ENCODE results near the gene CCDC9B. TPM values are rescaled to one million over a fixed set of nuclear protein-coding genes. Genes with fewer than 3 reads are reported as not detected.

The CCDC9B gene
- total RNA-seq, 4 donors from 2014 or later: 2.4 to 43.8 (median 6.6) TPM

DNA sequence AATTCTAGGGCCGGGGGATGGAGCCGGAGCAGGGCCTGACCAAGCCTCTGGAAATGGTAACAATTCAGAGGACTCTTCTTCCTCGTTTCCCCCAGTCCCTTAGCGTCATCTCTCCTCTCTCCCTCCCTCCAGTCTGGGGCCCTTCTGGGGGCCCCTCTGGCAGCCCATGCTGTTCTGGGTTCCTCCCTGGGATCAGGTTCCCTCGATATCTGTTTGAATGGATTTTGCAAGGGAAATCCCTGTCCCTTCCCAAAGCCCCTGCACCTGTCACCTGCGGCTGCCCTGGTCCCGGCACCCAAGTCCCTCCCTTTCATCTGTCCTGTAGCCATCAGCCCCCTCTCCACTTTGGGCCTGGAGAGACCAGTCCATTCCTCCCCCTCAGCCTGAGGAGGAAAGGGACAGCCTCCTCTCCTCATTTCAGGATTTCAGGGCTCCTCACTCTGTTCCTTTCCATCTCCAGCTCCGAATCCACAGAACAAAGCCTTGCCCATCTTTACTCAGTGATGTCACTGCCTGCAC is 31.3 kb downstream of the CCDC9B start:
- no peak overlapping the region for H3K27ac ChIP-seq
- no peaks in the 10 kb centered on the region for H3K27me3 ChIP-seq
- H3K9me3 ChIP-seq: no peaks in the 10 kb centered on the region
- no peaks in the 10 kb centered on the region for H3K4me1 ChIP-seq
- DNase-seq: no peak
- intact Hi-C loops (cut with DNase I; ENCODE audit: low total_unique reads): no loop called here
- H3K4me3 ChIP-seq: no peak overlapping the region
- TF ChIP-seq, protein P1, sequence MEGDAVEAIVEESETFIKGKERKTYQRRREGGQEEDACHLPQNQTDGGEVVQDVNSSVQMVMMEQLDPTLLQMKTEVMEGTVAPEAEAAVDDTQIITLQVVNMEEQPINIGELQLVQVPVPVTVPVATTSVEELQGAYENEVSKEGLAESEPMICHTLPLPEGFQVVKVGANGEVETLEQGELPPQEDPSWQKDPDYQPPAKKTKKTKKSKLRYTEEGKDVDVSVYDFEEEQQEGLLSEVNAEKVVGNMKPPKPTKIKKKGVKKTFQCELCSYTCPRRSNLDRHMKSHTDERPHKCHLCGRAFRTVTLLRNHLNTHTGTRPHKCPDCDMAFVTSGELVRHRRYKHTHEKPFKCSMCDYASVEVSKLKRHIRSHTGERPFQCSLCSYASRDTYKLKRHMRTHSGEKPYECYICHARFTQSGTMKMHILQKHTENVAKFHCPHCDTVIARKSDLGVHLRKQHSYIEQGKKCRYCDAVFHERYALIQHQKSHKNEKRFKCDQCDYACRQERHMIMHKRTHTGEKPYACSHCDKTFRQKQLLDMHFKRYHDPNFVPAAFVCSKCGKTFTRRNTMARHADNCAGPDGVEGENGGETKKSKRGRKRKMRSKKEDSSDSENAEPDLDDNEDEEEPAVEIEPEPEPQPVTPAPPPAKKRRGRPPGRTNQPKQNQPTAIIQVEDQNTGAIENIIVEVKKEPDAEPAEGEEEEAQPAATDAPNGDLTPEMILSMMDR (IDR thresholded peaks at IDR 0.05): no peak
- TF ChIP-seq POLR2A (IDR thresholded peaks at IDR 0.05): no peak
- no peaks in the 10 kb centered on the region for H3K36me3 ChIP-seq

DNA sequence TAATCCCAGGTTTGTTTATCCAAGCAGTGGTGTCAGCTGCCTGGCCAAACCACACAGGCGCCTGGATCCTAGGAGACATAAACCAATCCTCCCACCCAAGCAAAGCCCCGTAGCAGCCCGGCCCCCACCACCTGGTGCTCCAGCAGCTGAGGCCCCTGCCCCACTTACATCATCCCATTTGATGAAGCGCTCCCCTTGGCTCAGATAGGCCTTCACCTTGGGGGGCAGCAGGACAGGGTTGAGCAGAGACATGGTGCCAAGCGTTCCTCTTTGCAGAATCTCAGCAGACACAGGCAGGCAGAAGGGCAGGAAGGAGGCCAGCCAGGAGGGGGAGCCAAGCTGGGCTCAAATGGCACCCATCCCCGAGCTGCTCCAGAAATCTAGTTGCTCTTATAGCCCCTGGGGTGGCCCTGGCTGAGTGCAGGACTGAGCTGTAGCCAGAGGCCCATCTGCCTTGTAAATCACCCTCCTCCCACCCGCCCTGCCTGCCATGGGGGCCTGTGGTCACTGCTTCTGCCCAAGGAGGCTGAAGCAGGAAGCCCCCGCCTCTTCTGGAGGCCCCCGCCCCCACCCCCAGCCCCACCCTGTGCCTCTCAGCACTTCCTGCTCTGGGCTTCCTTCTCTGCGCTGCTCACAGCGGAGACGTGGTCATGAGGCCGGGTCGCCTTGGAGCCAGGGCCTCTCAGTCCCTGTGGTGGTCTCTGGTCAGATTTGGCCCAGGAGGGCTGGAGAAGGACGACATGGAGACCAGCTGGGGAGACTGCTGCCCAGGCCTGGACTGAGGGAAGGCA is 33.1 kb downstream of the CCDC9B start, which contains the start of gene PLCB2:
PLCB2 (minus strand) TSS at position 515 of the 791 bp plus-strand sequence; CDS start at position 252, 263 bp downstream.
- DNase-seq: no peak
- Histone ChIP-seq H3K27ac (no peak within 1 kb of the TSS), H3K4me1 (no peaks in the 10 kb centered on the region)

DNA sequence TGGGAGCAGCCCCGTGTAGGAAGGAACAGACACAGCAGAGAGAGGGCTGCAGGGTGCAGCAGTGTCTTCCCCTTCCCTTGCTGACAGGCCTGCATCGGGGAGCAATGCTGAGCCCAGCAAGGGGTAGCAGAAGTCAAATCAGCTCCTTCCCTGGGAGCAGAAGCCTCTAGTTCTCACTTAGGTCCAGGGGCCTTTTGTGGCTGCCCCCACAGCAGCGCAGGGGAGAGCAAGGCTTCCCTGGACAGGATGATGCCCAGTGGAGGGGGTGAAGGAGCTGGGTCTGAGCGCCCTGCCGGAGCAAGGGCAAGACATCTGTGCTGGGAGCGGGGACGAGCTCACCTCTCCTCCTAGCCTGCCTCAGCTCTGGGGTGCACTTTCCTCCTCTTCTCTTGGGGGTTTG is 33.8 kb downstream of the CCDC9B start:
- H3K9me3 ChIP-seq: no peaks in the 10 kb centered on the region
- no peak for TF ChIP-seq POLR2A (IDR thresholded peaks at IDR 0.05)
- TF ChIP-seq, protein P1 (IDR thresholded peaks at IDR 0.05): no peak
- no peaks in the 10 kb centered on the region for H3K4me1 ChIP-seq
- H3K27me3 ChIP-seq: no peaks in the 10 kb centered on the region
- intact Hi-C loops (cut with DNase I; ENCODE audit: low total_unique reads): no loop called here
- no peak overlapping the region for H3K4me3 ChIP-seq
- DNase-seq: no peak
- no peak overlapping the region for H3K27ac ChIP-seq
- H3K36me3 ChIP-seq: no peaks in the 10 kb centered on the region

More for the DNA sequence above, 33.1 kb downstream of the CCDC9B start, which contains the start of gene PLCB2:
- intact Hi-C loops (cut with DNase I; ENCODE audit: low total_unique reads): no loop called here
- no peaks in the 10 kb centered on the region for H3K36me3 ChIP-seq
- H3K4me3 ChIP-seq: no peak within 1 kb of the TSS
- TF ChIP-seq, protein P1 (IDR thresholded peaks at IDR 0.05): no peak
- no peak for TF ChIP-seq POLR2A (IDR thresholded peaks at IDR 0.05)
- H3K27me3 ChIP-seq: no peaks in the 10 kb centered on the region
- H3K9me3 ChIP-seq: no peaks in the 10 kb centered on the region

DNA sequence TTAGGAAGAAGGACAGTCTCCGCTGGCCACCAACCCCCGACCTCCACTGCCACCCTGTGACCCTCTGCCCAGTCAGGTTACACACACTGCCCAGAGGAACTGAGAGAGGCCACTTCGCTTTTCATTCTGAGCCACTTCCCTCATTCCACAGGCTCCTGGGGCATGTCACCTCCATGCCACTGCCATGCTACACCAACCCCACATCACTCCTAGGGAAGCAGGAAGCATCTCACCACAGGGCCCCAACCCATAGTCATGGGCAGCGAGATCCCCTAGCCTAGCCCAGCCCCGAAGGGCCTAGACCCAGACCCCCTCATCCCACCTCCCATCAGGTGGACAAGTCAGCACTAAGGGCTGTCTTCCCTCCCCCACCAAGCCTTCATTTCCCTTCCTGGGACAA is 34.4 kb downstream of the CCDC9B start:
- H3K4me3 ChIP-seq: no peak overlapping the region
- no peaks in the 10 kb centered on the region for H3K4me1 ChIP-seq
- no peak for DNase-seq

DNA sequence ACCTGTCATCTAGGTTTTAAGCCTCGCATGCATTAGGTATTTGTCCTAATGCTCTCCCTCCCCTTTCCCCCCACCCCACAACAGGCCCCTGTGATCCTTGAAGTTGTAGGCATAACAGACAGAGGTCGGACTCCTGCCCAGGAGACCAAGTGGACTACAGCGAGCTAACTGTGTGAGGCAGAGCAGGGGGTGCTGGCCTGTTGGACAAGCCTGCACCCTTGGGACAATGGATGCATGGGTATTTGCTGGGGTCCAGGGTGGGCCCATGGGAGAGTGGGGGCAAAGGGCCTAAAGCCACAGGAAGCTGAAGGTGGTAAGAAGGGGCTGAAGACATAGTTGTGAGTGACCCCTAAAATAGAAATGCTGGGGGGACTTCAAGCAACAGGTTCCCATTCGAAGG is 35.5 kb downstream of the CCDC9B start:
- TF ChIP-seq, protein P1 (IDR thresholded peaks at IDR 0.05): no peak
- no peak for TF ChIP-seq POLR2A (IDR thresholded peaks at IDR 0.05)

More for the DNA sequence above, 34.4 kb downstream of the CCDC9B start:
- Histone ChIP-seq H3K27me3 (no peaks in the 10 kb centered on the region), H3K36me3 (no peaks in the 10 kb centered on the region), H3K27ac (no peak overlapping the region), H3K9me3 (no peaks in the 10 kb centered on the region)
- intact Hi-C loops (cut with DNase I; ENCODE audit: low total_unique reads): no loop called here
- TF ChIP-seq POLR2A (IDR thresholded peaks at IDR 0.05): no peak
- TF ChIP-seq, protein P1 (IDR thresholded peaks at IDR 0.05): no peak

More for the DNA sequence above, 35.5 kb downstream of the CCDC9B start:
- Histone ChIP-seq H3K36me3 (no peaks in the 10 kb centered on the region), H3K9me3 (no peaks in the 10 kb centered on the region), H3K27me3 (no peaks in the 10 kb centered on the region), H3K4me1 (no peaks in the 10 kb centered on the region), H3K4me3 (no peak overlapping the region), H3K27ac (no peak overlapping the region)
- DNase-seq: no peak
- intact Hi-C loops (cut with DNase I; ENCODE audit: low total_unique reads): no loop called here

Data from uterus (tissue), 4 donors.